H1 (cell line): ENCODE data around the gene INTS15. TPM values are rescaled to one million over a fixed set of nuclear protein-coding genes. Genes with fewer than 3 reads are reported as not detected.

Experiments
- CTCF ChIA-PET: fragments of 300-600 bp; sonication (Branson Sonifier 250); formaldehyde crosslinking; loops from one replicate; lab custom pipeline; 2021; ENCODE audit not compliant: partially characterized antibody; lab: Charles Lee
- POLR2A ChIA-PET: fragments of 300-600 bp; sonication (Branson Sonifier 250); formaldehyde crosslinking; loops from one replicate; lab custom pipeline; 2021; ENCODE audit warnings: inconsistent platforms; ENCODE audit not compliant: partially characterized antibody; lab: Charles Lee
- DNase-seq, 2 experiments: peaks; one replicate each; pipeline versions ENCODE4 v3.0.0 to v3.0.0-alpha.2; 2010 to 2022; ENCODE audit warnings: low spot score in 2 of 2, low read depth in 1 of 2, mixed read lengths in 1 of 2
- FAIRE-seq: peaks from 2 replicates; lab custom pipeline; 2011; peaks lifted over from hg19 to GRCh38; lab: Jason Lieb, UNC
- H2AFZ ChIP-seq: 2 replicates; pipeline ENCODE4 v1.8.1; 2012; ENCODE audit warnings: low read length, inconsistent platforms
- H2AK5ac ChIP-seq: 2 replicates; pipeline ENCODE4 v1.6.1; 2013; ENCODE audit warnings: low read depth, low read length
- H2BK120ac ChIP-seq: replicated peaks from 2 replicates; pipeline ENCODE3; 2013; ENCODE audit warnings: low read depth, low read length, inconsistent platforms
- H2BK12ac ChIP-seq: 2 replicates; pipeline ENCODE4 v1.6.1; 2013; ENCODE audit warnings: low read depth, low read length
- H2BK15ac ChIP-seq: 2 replicates; pipeline ENCODE4 v1.6.1; 2013; ENCODE audit warnings: low read length
- H2BK20ac ChIP-seq: 2 replicates; pipeline ENCODE4 v1.6.1; 2013; ENCODE audit warnings: low read length
- H2BK5ac ChIP-seq: 2 replicates; pipeline ENCODE4 v1.6.1; 2013; ENCODE audit warnings: low read depth, low read length
- H3K14ac ChIP-seq: 2 replicates; pipeline ENCODE4 v1.6.1; 2013; ENCODE audit warnings: inconsistent platforms; ENCODE audit not compliant: insufficient read length
- H3K18ac ChIP-seq: 2 replicates; pipeline ENCODE4 v1.6.1; 2013; ENCODE audit warnings: low read length; ENCODE audit errors: extremely low read depth
- H3K23ac ChIP-seq: 2 replicates; pipeline ENCODE4 v1.6.1; 2013; ENCODE audit warnings: inconsistent platforms; ENCODE audit not compliant: insufficient read length
- H3K23me2 ChIP-seq: 2 replicates; pipeline ENCODE4 v1.6.1; 2013; ENCODE audit warnings: low read depth, low read length
- H3K27ac ChIP-seq: 2 replicates; pipeline ENCODE4 v1.6.1; 2011; ENCODE audit warnings: low read depth, low read length, inconsistent platforms
- H3K27me3 ChIP-seq, 4 experiments: replicated peaks in 1 of 4; 1 replicate in 1 of 4; 2 replicates in 3 of 4; pipeline versions ENCODE4 v1.6.1 to v1.8.1; 2011 to 2013; ENCODE audit warnings: low read length in 3 of 4, mild to moderate bottlenecking in 3 of 4, inconsistent platforms in 2 of 4, mixed read lengths in 2 of 4, moderate library complexity in 1 of 4; ENCODE audit not compliant: control insufficient read depth in 3 of 4, insufficient read depth in 3 of 4; ENCODE audit errors: extremely low read depth in 1 of 4
- H3K36me3 ChIP-seq, 4 experiments: 2 replicates each; pipeline versions ENCODE4 v1.6.1 to v1.8.1; 2011 to 2013; ENCODE audit warnings: mild to moderate bottlenecking in 4 of 4, low read length in 3 of 4, moderate library complexity in 2 of 4, control low read depth in 1 of 4, inconsistent platforms in 1 of 4; ENCODE audit not compliant: insufficient read depth in 4 of 4, control insufficient read depth in 2 of 4
- H3K4ac ChIP-seq: replicated peaks from 2 replicates; pipeline ENCODE3; 2013; ENCODE audit warnings: low read length, low read depth, mixed read lengths, inconsistent platforms; ENCODE audit not compliant: insufficient read length
- H3K4me1 ChIP-seq, 4 experiments: replicated peaks in 1 of 4; 1 replicate in 1 of 4; 2 replicates in 3 of 4; pipeline versions ENCODE4 v1.6.1 to v1.8.1; 2011 to 2013; ENCODE audit warnings: low read length in 3 of 4, inconsistent platforms in 2 of 4, mixed read lengths in 1 of 4; ENCODE audit not compliant: insufficient read depth in 4 of 4, control insufficient read depth in 3 of 4
- H3K4me2 ChIP-seq, 2 experiments: 2 replicates each; pipeline versions ENCODE4 v1.6.1 to v1.8.1; 2011 to 2013; ENCODE audit warnings: low read depth in 2 of 2, low read length in 2 of 2, control low read depth in 1 of 2, inconsistent platforms in 1 of 2, mild to moderate bottlenecking in 1 of 2; ENCODE audit not compliant: insufficient read depth in 1 of 2
- H3K4me3 ChIP-seq, 4 experiments: fragments of 200-600, 300-600 bp in 1 of 4; sonication (generic), shearing (Covaris generic), sonication (Bioruptor Twin) in 1 of 4; 2 replicates each; pipeline versions ENCODE4 v1.5.1 to v1.8.1; 2011 to 2016; ENCODE audit warnings: low read length in 4 of 4, low read depth in 3 of 4, control low read depth in 2 of 4, inconsistent platforms in 2 of 4, mild to moderate bottlenecking in 2 of 4, mixed read lengths in 1 of 4, moderate library complexity in 1 of 4; ENCODE audit not compliant: insufficient read depth in 2 of 4; ENCODE audit errors: extremely low read depth in 1 of 4
- H3K56ac ChIP-seq: replicated peaks from 2 replicates; pipeline ENCODE3; 2013; ENCODE audit warnings: low read depth, mild to moderate bottlenecking, mixed read lengths, low read length, inconsistent platforms; ENCODE audit not compliant: insufficient read length
- H3K79me1 ChIP-seq: 2 replicates; pipeline ENCODE4 v1.6.1; 2013; ENCODE audit warnings: low read depth, low read length, control low read depth
- H3K79me2 ChIP-seq, 2 experiments: 2 replicates each; pipeline versions ENCODE4 v1.6.1 to v1.8.1; 2012 to 2013; ENCODE audit warnings: low read length in 2 of 2, mild to moderate bottlenecking in 2 of 2, inconsistent platforms in 1 of 2; ENCODE audit not compliant: insufficient read depth in 2 of 2, control insufficient read depth in 1 of 2
- H3K9ac ChIP-seq, 4 experiments: replicated peaks in 1 of 4; 1 replicate in 1 of 4; 2 replicates in 3 of 4; pipeline versions ENCODE4 v1.6.1 to v1.8.1; 2011 to 2013; ENCODE audit warnings: low read depth in 3 of 4, low read length in 3 of 4, control low read depth in 2 of 4, mild to moderate bottlenecking in 2 of 4, moderate library complexity in 2 of 4, inconsistent platforms in 1 of 4; ENCODE audit errors: extremely low read depth in 1 of 4
- H3K9me3 ChIP-seq, 2 experiments: 2 replicates each; pipeline versions ENCODE4 v1.6.1 to v1.8.1; 2012 to 2013; ENCODE audit warnings: mild to moderate bottlenecking in 2 of 2, moderate library complexity in 2 of 2, control low read depth in 1 of 2, inconsistent platforms in 1 of 2, low read depth in 1 of 2, low read length in 1 of 2, mixed read lengths in 1 of 2; ENCODE audit not compliant: insufficient read depth in 2 of 2
- H4K20me1 ChIP-seq, 2 experiments: replicated peaks in 1 of 2; 2 replicates each; pipeline versions ENCODE3 to v1.8.1; 2011 to 2013; ENCODE audit warnings: inconsistent platforms in 2 of 2, low read length in 2 of 2, mild to moderate bottlenecking in 1 of 2; ENCODE audit not compliant: insufficient read depth in 2 of 2, control insufficient read depth in 1 of 2
- H4K5ac ChIP-seq: 2 replicates; pipeline ENCODE4 v1.6.1; 2013; ENCODE audit warnings: low read length, low read depth, mixed read lengths, inconsistent platforms; ENCODE audit not compliant: insufficient read length
- H4K8ac ChIP-seq: 2 replicates; pipeline ENCODE4 v1.8.0; 2013; ENCODE audit warnings: mild to moderate bottlenecking, moderate library complexity, low read length, inconsistent platforms; ENCODE audit not compliant: insufficient read depth; ENCODE audit errors: extremely low read depth
- H4K91ac ChIP-seq: replicated peaks from 2 replicates; pipeline ENCODE3; 2013; ENCODE audit warnings: low read length, mixed read lengths, inconsistent platforms; ENCODE audit not compliant: insufficient read length
- ASH2L ChIP-seq: fragments of 200-600, 300-600 bp; sonication (generic); IDR thresholded peaks from one replicate; pipeline ENCODE4 v1.7.1; 2017; ENCODE audit warnings: low read length
- CEBPB ChIP-seq: IDR thresholded peaks from 2 replicates; pipeline ENCODE4 v1.6.1; 2012; ENCODE audit warnings: low read depth, low read length
- EZH2 ChIP-seq: fragments of 200-600 bp; sonication (generic); IDR thresholded peaks from 2 replicates; pipeline ENCODE4 v1.7.1; 2012; ENCODE audit warnings: low read depth, mild to moderate bottlenecking, moderate library complexity, low read length, inconsistent platforms; ENCODE audit not compliant: severe bottlenecking
- HDAC6 ChIP-seq: IDR thresholded peaks from one replicate; pipeline ENCODE4 v1.7.1; 2012; ENCODE audit warnings: low read depth, mild to moderate bottlenecking, inconsistent platforms, low read length, moderate library complexity
- JUND ChIP-seq: IDR thresholded peaks from 2 replicates; pipeline ENCODE4 v1.6.1; 2011; ENCODE audit warnings: mild to moderate bottlenecking, improper control_type of control experiment, low read length
- RXRA ChIP-seq: IDR thresholded peaks from 2 replicates; pipeline ENCODE4 v1.6.1; 2011; ENCODE audit warnings: low read depth, mild to moderate bottlenecking, low read length, moderate library complexity; ENCODE audit not compliant: insufficient read depth
- SIX5 ChIP-seq: IDR thresholded peaks from 2 replicates; pipeline ENCODE4 v1.6.1; 2011; ENCODE audit warnings: mild to moderate bottlenecking, low read depth, low read length
- SP2 ChIP-seq: IDR thresholded peaks from 2 replicates; pipeline ENCODE4 v1.6.1; 2012; ENCODE audit warnings: mild to moderate bottlenecking, low read length, inconsistent platforms
- TEAD4 ChIP-seq: IDR thresholded peaks from 2 replicates; pipeline ENCODE4 v1.6.1; 2012; ENCODE audit warnings: low read depth, low read length, inconsistent platforms, mixed read lengths
- whole genome bisulfite sequencing, 2 experiments: shearing (Covaris generic) in 1 of 2; methylation state at CpG; one replicate each; pipeline versions ENCODE4 v1.1.6 to v1.1.7; 2013 to 2015; ENCODE audit warnings: low lambda C conversion rate in 2 of 2, mixed read lengths in 2 of 2, inconsistent platforms in 1 of 2, low coverage in 1 of 2, missing lambda C conversion rate in 1 of 2; ENCODE audit not compliant: insufficient replicate concordance in 2 of 2, insufficient coverage in 1 of 2, insufficient read length in 1 of 2; ENCODE audit errors: extremely low coverage in 1 of 2, missing lambda C conversion rate in 1 of 2; 5-methylcytosine and 5-hydroxymethylcytosine counted together
- polyA plus RNA-seq, 7 experiments: library from polyadenylated mRNA; depleted of rRNA in 3 of 7; stranded (reverse) in 5 of 7; unstranded in 2 of 7; fragments of >200 nt in 5 of 7; fragments of 200-250 nt in 2 of 7; gene quantifications; 1 replicate in 5 of 7; 2 replicates in 1 of 7; 4 replicates in 1 of 7; pipeline versions ENCODE4 v1.2.1 to v1.2.3, GENCODE V29; 2011 to 2013; ENCODE audit warnings: missing spikeins in 2 of 7, mixed read lengths in 2 of 7
- total RNA-seq: library from RNA; stranded (reverse); fragmentation: NEBNext Ultra II Directional; extraction: Animal tissue kit (Norgen Biotek cat#: 25700); gene quantifications from 2 replicates; pipeline ENCODE4 v1.2.1, GENCODE V29; 2021
- TF ChIP-seq, protein P1 (sequence below): IDR thresholded peaks from 2 replicates; pipeline ENCODE4 v1.6.1; 2012; ENCODE audit warnings: inconsistent platforms
- TF ChIP-seq, protein P2 (sequence below): IDR thresholded peaks from 2 replicates; pipeline ENCODE4 v1.6.1; 2011; ENCODE audit warnings: low read length, improper control_type of control experiment

The INTS15 gene
- total and polyA plus RNA-seq, 2 of the 8 experiments (the other 6 are each of a cell fraction or from before 2014, with no cell fraction given): 23.0 to 25.7 TPM

DNA sequence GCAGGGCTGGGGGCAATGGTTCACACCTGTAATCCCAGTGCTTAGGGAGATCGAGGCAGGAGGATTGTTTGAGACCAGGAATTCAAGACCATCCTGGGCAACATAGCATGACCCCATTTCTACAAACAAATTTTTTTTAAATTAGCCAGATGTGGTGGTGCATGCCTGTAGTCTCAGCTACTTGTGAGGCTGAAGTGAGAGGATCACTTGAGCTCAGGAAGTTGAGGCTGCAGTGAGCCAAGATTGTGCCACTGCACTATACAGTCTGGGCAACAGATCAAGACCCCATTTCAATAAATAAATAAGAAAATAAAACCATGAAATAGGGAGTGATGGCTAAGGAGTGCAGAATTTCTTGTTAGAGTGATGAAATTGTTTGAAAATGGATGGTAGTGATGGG, 47.5 kb upstream of the INTS15 start:
- Histone ChIP-seq H3K4me2 (no peak overlapping the region), H2BK120ac (no peak overlapping the region), H3K23ac (no peak overlapping the region), H2AK5ac (no peak overlapping the region), H2BK15ac (no peak overlapping the region), H3K79me1 (no peaks in the 10 kb centered on the region; the same call in 1 of the 2 replicates), H3K9me3 (no peaks in the 10 kb centered on the region), H3K27me3 (peaks cover 0 to 3% (median 0%) of the 10 kb centered on the region in 4 experiments; a peak in 2 of 7 replicates), H3K9ac (no peak overlapping the region), H2BK12ac (no peak overlapping the region), H2BK5ac (no peak overlapping the region), H3K14ac (no peak overlapping the region), H3K18ac (no peak overlapping the region), H3K4me1 (no peaks in the 10 kb centered on the region), H4K91ac (no peak overlapping the region), H4K20me1 (no peaks in the 10 kb centered on the region), H2AFZ (no peak overlapping the region), H3K27ac (no peak overlapping the region), H3K23me2 (no peaks in the 10 kb centered on the region), H3K79me2 (no peaks in the 10 kb centered on the region), H3K4ac (no peak overlapping the region), H4K5ac (no peak overlapping the region), H4K8ac (no peak overlapping the region), H2BK20ac (no peak overlapping the region), H3K36me3 (no peaks in the 10 kb centered on the region), H3K56ac (no peak overlapping the region), H3K4me3 (no peak overlapping the region)
- DNase-seq: no peak
- ChIA-PET POLR2A (no interaction called here), CTCF (interaction anchor here (0.6 to 1.2 kb wide), 2 partner anchors 31 to 58 kb away, joined by 3 read pairs; no protein-coding TSS in a partner anchor)
- 100% methylated on average over 1 of the region's 1 CpG; no CpG with 5 or more reads in 1 of the 2 experiments for WGBS, 2 experiments
- TF ChIP-seq, protein P1, sequence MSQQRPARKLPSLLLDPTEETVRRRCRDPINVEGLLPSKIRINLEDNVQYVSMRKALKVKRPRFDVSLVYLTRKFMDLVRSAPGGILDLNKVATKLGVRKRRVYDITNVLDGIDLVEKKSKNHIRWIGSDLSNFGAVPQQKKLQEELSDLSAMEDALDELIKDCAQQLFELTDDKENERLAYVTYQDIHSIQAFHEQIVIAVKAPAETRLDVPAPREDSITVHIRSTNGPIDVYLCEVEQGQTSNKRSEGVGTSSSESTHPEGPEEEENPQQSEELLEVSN: no peak
- TF ChIP-seq RXRA: no peak
- no peak for TF ChIP-seq ASH2L
- TF ChIP-seq, protein P2, sequence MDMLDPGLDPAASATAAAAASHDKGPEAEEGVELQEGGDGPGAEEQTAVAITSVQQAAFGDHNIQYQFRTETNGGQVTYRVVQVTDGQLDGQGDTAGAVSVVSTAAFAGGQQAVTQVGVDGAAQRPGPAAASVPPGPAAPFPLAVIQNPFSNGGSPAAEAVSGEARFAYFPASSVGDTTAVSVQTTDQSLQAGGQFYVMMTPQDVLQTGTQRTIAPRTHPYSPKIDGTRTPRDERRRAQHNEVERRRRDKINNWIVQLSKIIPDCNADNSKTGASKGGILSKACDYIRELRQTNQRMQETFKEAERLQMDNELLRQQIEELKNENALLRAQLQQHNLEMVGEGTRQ: no peak
- TF ChIP-seq HDAC6: no peak
- TF ChIP-seq JUND: no peak
- no peak for TF ChIP-seq CEBPB
- TF ChIP-seq SP2: no peak
- TF ChIP-seq TEAD4: no peak
- no peak for TF ChIP-seq SIX5
- no peak for TF ChIP-seq EZH2
- FAIRE-seq: no peak
